ENCODE measurements around the gene PGM3.

The PGM3 gene

DNA sequence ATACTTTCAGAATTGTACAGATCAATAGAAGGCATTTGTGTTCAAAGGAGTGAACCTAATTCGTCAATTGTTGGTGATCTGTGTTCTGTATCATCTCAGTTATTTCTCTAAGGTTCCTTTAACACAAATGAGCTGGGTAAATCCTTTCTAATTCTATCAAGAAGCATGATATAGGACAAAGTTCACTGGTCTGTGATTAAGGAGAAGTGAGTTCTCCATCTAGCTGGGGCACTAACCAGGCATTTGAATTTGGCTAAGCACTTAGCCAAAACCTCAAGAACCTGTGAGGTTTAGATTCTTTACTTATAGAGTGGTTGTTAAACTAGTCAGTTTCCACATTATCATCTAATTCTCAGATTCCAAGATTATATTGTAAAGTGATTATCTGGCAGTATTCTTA, 75.3 kb downstream of the PGM3 start:
- in situ Hi-C loops (cut with MboI; ENCODE audit: low pct_unique_long_range_greater_than_20kb, low sequenced_read_pairs, unreplicated experiment): no loop called here

More for the DNA sequence above, 75.3 kb downstream of the PGM3 start:
- no peak for DNase-seq (ENCODE audit: low spot score)
- TF ChIP-seq, protein P1, sequence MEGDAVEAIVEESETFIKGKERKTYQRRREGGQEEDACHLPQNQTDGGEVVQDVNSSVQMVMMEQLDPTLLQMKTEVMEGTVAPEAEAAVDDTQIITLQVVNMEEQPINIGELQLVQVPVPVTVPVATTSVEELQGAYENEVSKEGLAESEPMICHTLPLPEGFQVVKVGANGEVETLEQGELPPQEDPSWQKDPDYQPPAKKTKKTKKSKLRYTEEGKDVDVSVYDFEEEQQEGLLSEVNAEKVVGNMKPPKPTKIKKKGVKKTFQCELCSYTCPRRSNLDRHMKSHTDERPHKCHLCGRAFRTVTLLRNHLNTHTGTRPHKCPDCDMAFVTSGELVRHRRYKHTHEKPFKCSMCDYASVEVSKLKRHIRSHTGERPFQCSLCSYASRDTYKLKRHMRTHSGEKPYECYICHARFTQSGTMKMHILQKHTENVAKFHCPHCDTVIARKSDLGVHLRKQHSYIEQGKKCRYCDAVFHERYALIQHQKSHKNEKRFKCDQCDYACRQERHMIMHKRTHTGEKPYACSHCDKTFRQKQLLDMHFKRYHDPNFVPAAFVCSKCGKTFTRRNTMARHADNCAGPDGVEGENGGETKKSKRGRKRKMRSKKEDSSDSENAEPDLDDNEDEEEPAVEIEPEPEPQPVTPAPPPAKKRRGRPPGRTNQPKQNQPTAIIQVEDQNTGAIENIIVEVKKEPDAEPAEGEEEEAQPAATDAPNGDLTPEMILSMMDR (IDR thresholded peaks at IDR 0.05; ENCODE audit: extremely low read depth, insufficient read depth, missing control alignments): no peak
